Mammary epithelial cell (primary cell): ENCODE data around the gene STAC.

Experiments
- EZH2 ChIP-seq: IDR thresholded peaks from 2 replicates; pipeline ENCODE4 v1.6.1; 2012; ENCODE audit warnings: low read length, inconsistent platforms, borderline replicate concordance
- TF ChIP-seq, protein P1 (sequence below), 2 donors: IDR thresholded peaks in 1 of 2; conservative IDR thresholded peaks in 1 of 2; 2 replicates each; pipeline ENCODE4 v1.5.1; 2011 to 2012; ENCODE audit warnings: inconsistent platforms in 2 of 2, low read length in 2 of 2, mild to moderate bottlenecking in 2 of 2, control low read depth in 1 of 2, low read depth in 1 of 2; ENCODE audit not compliant: insufficient read depth in 1 of 2; ENCODE audit errors: extremely low read depth in 1 of 2

DNA sequence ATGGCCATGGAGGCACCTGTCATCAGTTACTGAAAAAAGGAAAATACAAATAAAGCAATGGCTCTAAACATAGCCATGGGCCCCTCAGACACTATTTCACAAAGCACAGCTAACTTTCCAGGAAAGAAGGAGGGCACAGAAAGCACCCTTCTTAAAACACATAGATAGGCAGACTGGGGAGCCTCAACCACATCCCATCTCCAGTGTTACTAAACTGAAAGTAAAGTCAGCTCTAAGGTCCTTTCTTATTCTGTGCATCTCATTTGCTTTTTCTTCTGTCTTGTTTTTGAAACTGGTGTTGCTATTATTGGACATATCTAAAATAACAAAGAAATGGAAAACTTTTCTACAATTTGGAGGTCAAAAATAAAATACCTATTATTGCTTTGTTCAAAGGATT lies 48.2 kb upstream of the STAC start:
- TF ChIP-seq, protein P1, sequence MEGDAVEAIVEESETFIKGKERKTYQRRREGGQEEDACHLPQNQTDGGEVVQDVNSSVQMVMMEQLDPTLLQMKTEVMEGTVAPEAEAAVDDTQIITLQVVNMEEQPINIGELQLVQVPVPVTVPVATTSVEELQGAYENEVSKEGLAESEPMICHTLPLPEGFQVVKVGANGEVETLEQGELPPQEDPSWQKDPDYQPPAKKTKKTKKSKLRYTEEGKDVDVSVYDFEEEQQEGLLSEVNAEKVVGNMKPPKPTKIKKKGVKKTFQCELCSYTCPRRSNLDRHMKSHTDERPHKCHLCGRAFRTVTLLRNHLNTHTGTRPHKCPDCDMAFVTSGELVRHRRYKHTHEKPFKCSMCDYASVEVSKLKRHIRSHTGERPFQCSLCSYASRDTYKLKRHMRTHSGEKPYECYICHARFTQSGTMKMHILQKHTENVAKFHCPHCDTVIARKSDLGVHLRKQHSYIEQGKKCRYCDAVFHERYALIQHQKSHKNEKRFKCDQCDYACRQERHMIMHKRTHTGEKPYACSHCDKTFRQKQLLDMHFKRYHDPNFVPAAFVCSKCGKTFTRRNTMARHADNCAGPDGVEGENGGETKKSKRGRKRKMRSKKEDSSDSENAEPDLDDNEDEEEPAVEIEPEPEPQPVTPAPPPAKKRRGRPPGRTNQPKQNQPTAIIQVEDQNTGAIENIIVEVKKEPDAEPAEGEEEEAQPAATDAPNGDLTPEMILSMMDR (conservative IDR thresholded peaks at IDR 0.05 in 1 of 2, IDR thresholded peaks at IDR 0.05 in 1 of 2; ENCODE audit: extremely low read depth in 1 of 2, insufficient read depth in 1 of 2, low read depth in 1 of 2, low read length in 2 of 2): no peak
- no peak for TF ChIP-seq EZH2
